CD4-positive, alpha-beta T cell treated with Interleukin-6 for 4 hours (primary cell): Measurements from ENCODE around the gene SGO1.
"Not testable (repeated sequence)": the region's sequence is repeated elsewhere in the genome, so short reads cannot be mapped to it uniquely, and the experiment has no call there.

Experiments used
- DNase-seq: peaks from one replicate; pipeline ENCODE4 v3.0.0-alpha.2; 2020; ENCODE audit warnings: mixed read lengths

Gene SGO1

GRCh38 chr3:20185679-20186599 is at the start of gene SGO1:
Gene SGO1 (minus strand): TSS chr3:20186206. CDS start chr3:20184027, 2,179 bp downstream.
- DNase-seq: peak; percentile 100

GRCh38 chr3:20235796-20236195 is 49.8 kb upstream of the SGO1 start:
- DNase-seq: no peak

GRCh38 chr3:20232906-20233780 is 47.1 kb upstream of the SGO1 start:
- DNase-seq: no peak

DNA sequence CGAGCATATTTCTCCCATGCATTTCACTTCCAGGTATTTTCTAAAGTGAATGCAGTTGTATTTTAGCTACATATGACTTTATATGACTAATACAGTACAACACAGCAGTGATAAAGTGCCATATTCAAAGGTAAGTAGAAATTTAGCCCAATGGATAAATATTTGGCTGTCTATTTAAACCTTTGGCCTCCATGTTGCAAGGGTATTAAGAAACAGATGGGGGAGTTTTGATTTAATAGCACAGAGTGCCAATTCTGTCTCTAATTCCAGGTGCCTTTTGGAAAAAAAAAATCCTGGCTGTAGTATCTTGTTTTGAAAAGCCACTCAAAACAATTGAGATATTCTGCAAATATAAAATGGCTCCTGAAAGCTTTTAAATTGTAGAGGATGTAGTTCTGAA is 44.9 kb upstream of the SGO1 start:
- DNase-seq: no peak

DNA sequence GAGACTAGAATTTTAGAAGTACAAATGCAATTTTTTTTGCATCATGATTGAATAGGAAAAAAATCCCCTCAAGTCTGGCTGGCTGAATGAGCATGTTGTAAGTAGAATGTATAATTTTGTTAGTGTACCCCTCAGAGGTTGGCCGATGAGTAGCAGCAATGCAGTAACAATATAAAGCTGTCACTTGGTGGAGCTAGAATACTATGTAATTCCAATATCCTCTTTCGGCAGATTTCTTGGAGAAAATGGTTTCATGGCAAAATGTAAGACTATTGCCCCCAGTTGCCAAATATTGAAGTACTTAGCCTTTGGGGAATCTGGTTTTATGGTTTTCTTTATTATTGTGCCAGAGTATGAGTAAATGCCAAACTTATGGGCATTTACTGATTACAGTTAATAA is 39.8 kb upstream of the SGO1 start:
- DNase-seq: no peak

DNA sequence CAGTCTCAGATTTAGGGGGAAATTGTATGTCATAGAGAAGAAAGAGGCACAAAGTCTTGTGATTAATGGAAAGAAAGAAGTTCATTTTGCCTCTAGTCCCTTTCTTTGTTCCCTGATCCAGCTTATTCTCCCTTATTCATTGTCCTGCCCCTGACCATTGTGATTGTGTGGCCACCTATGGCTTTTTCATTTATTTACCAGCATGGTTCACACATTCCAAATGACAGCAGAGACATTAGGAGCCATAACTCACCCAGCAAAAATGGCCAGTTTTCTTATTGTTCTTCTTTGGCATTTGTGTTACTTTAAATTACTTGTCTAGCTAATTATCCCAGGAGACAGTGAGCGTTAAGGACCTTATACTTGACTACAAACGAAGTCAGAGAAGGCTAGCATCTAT is 36.3 kb upstream of the SGO1 start:
- no peak for DNase-seq

DNA sequence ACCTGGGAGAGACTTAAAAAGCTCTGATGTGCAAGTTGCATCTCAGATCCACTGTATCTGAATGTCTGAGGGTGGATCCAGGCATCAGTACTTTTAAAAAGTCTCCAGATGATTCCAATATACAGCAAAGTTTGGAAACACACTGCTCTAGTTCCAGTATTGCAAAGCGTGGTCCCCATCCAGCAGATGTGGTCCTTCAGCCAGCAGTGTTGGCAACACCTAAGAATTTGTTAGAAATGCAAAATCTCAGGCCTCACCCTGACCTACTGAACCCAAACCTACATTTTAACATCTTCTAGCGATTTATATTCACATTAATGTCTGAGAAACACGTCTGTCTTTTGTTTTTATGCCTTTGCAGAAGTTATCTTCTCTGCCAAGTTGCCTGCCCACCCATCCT is 32.2 kb upstream of the SGO1 start:
- DNase-seq: no peak

DNA sequence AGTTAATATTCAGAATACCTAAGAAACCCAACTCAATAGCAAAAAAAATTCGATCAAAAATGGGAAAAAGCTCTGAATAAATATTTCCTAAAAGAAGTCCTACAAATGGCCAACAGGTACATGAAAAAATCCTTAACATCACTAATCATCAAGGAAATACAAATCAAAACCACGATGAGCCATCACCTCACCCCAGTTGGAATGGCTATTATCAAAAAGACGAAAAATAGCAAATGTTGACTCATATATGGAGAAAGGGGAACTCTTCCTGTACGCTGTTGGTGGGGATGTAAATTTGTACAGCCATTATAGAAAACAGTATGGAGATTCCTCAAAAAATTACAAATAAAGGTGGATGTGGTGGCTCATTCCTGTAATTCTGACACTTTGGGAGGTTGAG is 29.6 kb upstream of the SGO1 start:
- no peak for DNase-seq

DNA sequence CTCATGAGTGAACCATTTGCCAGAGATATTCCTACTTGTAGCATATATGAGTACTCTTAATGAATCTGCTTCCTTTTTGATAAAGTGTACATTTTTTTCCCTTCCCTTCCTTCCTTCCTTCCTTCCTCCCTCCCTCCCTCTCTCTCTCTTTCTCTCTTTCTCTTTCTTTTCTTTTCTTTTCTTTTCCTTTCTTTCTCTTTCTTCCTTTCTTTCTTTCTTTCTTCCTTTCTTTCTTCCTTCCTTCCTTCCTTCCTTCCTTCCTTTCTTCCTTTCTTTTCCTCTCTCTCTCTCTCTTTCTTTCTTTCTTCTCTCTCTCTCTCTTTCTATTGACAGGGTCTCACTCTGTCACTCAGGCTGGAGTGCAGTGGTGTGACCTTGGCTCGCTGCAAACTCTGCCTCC is 27.5 kb upstream of the SGO1 start:
- not testable (repeated sequence) for DNase-seq

GRCh38 chr3:20207945-20208344 is 21.9 kb upstream of the SGO1 start:
- not testable (repeated sequence) for DNase-seq

DNA sequence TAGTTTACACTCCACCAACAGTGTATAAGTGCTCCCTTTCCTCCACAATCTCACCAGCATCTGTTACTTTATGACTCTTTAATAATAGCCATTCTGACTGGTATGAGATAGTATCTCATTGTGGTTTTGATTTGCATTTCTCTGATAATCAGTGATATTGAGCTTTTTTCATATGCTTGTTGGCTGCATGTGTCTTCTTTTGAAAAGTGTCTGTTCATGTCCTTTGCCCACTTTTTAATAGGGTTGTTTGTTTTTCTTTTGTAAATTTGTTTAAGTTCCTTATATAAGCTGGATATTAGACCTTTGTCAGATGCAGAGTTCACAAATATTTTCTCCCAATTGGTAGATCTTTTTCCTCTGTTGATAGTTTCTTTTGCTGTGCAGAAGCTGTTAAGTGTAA is 19.9 kb upstream of the SGO1 start:
- not testable (repeated sequence) for DNase-seq

GRCh38 chr3:20201143-20201542 is 15.1 kb upstream of the SGO1 start:
- no peak for DNase-seq

DNA sequence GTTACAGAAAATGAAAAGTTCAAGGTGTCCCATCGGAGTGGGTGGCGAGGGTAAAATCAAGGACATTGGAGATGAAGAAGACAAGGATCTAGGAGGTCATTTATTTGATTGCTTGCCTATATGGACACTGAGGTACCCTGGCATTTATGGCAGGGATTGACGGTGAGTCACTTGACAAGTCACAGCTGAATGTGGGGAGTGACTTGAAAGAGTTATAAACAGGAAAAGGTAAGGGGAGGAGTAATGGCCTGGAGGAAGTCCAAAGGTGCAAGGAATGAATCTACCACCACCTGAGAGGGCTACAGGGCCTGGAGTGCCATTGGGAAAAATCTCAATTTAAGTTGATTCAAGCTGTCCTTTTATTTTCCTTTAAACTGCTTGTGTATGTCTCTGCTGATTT is 11.8 kb upstream of the SGO1 start:
- DNase-seq: no peak

GRCh38 chr3:20194793-20195460 is 8.9 kb upstream of the SGO1 start:
- DNase-seq: no peak

- no peak for DNase-seq
Observed at GRCh38 chr3:20190991-20191390, 5.0 kb upstream of the SGO1 start.

- no peak for DNase-seq
Observed at GRCh38 chr3:20186600-20187004, 596 bp upstream of the SGO1 start.

GRCh38 chr3:20185331-20185678 is 701 bp downstream of the SGO1 start:
- DNase-seq: no peak

DNA sequence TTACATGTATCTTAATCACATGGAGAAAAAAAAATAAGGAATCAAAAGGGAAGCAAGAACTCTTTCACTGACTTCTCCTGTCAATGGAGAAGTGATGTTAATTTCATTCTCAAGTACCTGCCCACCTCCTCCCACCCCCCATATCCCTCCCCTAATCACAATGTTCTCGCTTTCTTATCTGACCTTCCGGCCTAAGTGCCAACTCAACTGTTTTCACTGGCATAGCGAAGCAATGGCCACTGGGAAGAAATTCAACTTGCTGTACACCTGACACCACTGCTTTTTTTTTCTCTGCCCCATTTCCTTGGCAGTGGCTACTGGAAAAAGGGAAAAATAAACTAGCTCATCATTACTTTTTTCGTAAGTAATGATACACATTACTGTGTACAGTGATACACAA is 3.8 kb downstream of the SGO1 start:
- DNase-seq: no peak

DNA sequence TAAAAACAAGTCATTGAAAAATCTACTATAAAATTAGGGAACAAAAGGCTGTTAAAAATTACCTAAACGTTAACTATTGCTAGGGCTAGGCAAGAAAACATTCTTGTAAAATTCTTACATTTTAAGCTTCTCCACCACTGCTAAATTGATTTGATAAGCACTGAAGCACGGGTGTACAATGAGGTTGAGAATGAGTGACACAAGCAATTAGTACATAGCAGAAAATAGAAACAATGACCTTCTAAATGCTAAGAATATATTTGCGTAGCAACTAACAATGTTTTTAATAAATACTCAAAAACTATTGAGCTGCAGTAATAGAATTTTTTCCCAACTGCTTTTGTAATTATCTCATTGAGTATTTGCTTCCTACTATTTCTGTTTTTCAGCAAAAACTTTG is 4.7 kb downstream of the SGO1 start:
- no peak for DNase-seq

- DNase-seq: no peak
Observed at GRCh38 chr3:20173844-20174410, 12.1 kb downstream of the SGO1 start.

DNA sequence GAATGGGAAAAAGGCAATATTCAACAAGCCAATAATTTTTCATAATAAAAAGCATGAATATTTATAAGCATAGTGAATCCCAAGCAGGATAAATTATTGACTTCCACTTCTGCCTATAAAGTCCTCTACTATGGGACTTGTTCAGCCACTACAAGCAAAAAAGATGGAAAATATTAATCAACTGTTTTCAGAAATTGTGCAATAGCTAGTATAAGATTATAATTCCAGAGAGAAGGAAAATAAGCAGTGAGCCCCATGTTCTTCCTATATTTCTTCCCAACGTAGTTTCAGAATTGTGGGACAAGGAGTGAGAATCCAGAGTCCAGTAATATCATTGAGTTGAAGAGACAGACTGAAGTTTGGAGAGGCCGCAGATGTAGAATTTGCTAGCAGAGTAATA is 24.3 kb downstream of the SGO1 start:
- no peak for DNase-seq

- no peak for DNase-seq
Observed at GRCh38 chr3:20160230-20160629, 25.8 kb downstream of the SGO1 start.

DNA sequence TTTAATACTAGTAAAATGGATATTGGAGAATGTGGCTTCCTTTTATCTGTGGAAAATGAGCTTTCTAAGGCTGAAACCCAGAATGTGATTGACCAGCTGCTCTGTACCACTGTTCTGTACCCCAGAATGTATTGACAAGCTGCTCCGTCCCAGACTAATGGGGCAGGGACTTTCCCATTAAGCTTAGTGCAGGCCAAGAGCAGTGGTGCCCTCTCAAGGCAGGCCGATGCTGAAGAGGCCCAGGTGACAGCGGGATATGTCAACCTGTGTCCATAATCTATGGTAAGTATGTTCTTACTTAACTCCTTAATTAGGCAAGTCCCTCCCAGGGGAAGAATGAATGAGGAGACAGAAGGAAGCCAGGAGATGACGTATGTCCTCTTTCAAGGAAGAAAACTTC is 31.1 kb downstream of the SGO1 start:
- DNase-seq: no peak
